ENCODE results near the gene CMSS1.
A peak's percentile ranks its signal among the peaks of the same experiment; 100 is the strongest.

- TF ChIP-seq CTCF (IDR thresholded peaks at IDR 0.05) (no peak), POLR2A (IDR thresholded peaks at IDR 0.05) (peak in 1 of 2 donors; percentile 15)
These were observed 60.3 kb downstream of the CMSS1 start for GRCh38 chr3:99878005-99878404.

Measured in adrenal gland (tissue), 5 donors.